ENCODE measurements around the gene DICER1. TPM values are rescaled to one million over a fixed set of nuclear protein-coding genes. Genes with fewer than 3 reads are reported as not detected.

Gene DICER1
- total RNA-seq, 1 donor from 2014 or later, result 104 TPM

GRCh38 chr14:95199298-95199983 is 42.1 kb upstream of the DICER1 start:
- peak overlapping the region; percentile 7 for H3K27ac Mint-ChIP-seq (ENCODE audit: unreplicated experiment)
- H3K4me1 Mint-ChIP-seq, result no peaks in the 10 kb centered on the region
- no peak for TF ChIP-seq CTCF (conservative IDR thresholded peaks at IDR 0.05)
- H3K36me3 Mint-ChIP-seq (ENCODE audit: low read depth), result peaks cover 5% of the 10 kb centered on the region
- no peak overlapping the region for H3K4me3 Mint-ChIP-seq
- peaks cover 4% of the 10 kb centered on the region for H3K9me3 Mint-ChIP-seq
- no peaks in the 10 kb centered on the region for H3K27me3 Mint-ChIP-seq (ENCODE audit: low read depth)
- no peak for DNase-seq (ENCODE audit: low read depth, low spot score)

DNA sequence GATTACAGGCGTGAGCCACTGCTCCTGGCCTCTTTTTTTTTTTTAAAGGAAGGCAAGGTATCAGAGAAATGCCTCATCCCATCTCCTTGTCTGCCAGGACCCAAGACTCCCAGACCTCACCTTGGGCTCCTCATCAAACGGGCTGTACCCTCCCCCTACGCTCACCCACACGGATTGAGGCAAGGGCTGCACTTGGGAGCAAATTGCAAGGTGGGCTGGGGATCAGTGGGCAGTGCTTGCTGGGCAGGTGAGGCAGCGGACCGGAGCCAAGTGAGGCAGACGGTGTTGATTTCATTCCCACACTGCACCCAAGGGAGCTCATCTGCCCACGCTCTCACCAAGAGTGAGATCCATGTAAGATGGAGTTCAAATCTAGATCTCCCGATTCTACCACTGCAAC is 41.0 kb upstream of the DICER1 start:
- H3K27ac Mint-ChIP-seq (ENCODE audit: unreplicated experiment), result peak overlapping the region; percentile 27
- no peaks in the 10 kb centered on the region for H3K4me1 Mint-ChIP-seq

DNA sequence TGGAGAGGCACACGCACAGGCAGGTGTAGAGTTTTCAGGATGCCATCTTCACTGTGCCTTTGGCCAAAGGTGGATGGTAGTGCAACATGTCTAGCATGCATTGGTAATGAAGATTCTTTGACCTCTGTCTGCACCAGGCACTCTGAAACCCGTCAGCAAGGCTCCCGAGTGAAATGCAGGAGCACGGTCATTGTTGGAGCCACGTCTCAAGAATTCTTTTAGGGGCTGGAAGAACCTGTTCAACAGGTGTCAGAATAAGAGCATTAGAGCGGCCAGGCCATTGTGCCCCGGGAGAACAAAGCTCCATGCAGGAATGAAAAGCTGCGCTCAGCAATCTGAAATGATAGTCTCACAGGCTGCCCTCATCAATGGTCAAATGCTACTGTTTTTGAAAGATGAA is 40.2 kb upstream of the DICER1 start:
- no peak for DNase-seq (ENCODE audit: low read depth, low spot score)

More for the DNA sequence above, 41.0 kb upstream of the DICER1 start:
- no peak for DNase-seq (ENCODE audit: low read depth, low spot score)
- no peaks in the 10 kb centered on the region for H3K36me3 Mint-ChIP-seq (ENCODE audit: low read depth)
- no peaks in the 10 kb centered on the region for H3K9me3 Mint-ChIP-seq
- H3K27me3 Mint-ChIP-seq (ENCODE audit: low read depth), result no peaks in the 10 kb centered on the region
- no peak overlapping the region for H3K4me3 Mint-ChIP-seq
- TF ChIP-seq CTCF (conservative IDR thresholded peaks at IDR 0.05), result no peak

DNA sequence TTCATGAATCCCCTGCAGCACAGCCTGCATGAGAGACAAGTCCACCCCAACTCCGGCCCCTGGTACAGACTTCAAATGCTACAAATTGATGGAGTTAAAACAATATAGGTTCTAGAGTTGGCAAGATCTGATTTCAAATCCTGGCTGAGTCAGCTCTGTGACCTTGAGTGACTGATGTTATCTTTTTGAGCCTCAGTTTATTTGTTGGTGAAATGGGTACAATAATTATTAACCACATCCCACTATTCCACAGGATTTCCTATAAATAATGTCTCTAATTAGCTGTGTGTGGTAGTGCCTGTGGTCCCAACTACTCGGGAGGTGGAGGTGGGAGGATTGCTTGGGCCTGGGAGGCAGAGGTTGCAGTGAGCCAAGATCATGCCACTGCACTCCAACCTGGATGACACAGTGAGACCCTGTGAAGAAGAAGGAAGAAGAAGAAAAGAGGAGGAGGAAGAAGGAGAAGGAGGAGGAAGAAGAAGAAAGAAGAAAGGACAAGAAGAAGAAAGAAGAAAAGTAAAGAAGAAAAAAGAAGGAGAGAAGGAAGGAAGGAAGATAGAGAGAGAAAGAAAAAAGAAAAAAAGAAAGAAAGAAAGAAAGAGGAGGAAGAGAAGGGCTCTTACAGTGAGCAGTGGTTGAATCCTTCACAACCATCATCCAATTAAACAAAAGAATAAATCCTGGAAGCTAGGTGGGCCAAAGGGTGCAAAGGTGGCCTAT is 39.7 kb upstream of the DICER1 start:
- Mint-ChIP-seq H3K4me1 (no peaks in the 10 kb centered on the region), H3K4me3 (no peak overlapping the region), H3K36me3 (ENCODE audit: low read depth) (no peaks in the 10 kb centered on the region), H3K27ac (ENCODE audit: unreplicated experiment) (no peak overlapping the region), H3K9me3 (no peaks in the 10 kb centered on the region), H3K27me3 (ENCODE audit: low read depth) (no peaks in the 10 kb centered on the region)
- DNase-seq (ENCODE audit: low read depth, low spot score), result no peak
- no peak for TF ChIP-seq CTCF (conservative IDR thresholded peaks at IDR 0.05)

More for the DNA sequence above, 40.2 kb upstream of the DICER1 start:
- Mint-ChIP-seq H3K27ac (ENCODE audit: unreplicated experiment) (no peak overlapping the region), H3K36me3 (ENCODE audit: low read depth) (no peaks in the 10 kb centered on the region), H3K4me3 (no peak overlapping the region), H3K27me3 (ENCODE audit: low read depth) (no peaks in the 10 kb centered on the region), H3K9me3 (no peaks in the 10 kb centered on the region), H3K4me1 (no peaks in the 10 kb centered on the region)
- no peak for TF ChIP-seq CTCF (conservative IDR thresholded peaks at IDR 0.05)

- H3K9me3 Mint-ChIP-seq, result no peaks in the 10 kb centered on the region
- no peak overlapping the region for H3K4me3 Mint-ChIP-seq
- no peaks in the 10 kb centered on the region for H3K36me3 Mint-ChIP-seq (ENCODE audit: low read depth)
- no peak overlapping the region for H3K27ac Mint-ChIP-seq (ENCODE audit: unreplicated experiment)
- TF ChIP-seq CTCF (conservative IDR thresholded peaks at IDR 0.05), result peak; percentile 40
- H3K27me3 Mint-ChIP-seq (ENCODE audit: low read depth), result no peaks in the 10 kb centered on the region
- no peak for DNase-seq (ENCODE audit: low read depth, low spot score)
- no peaks in the 10 kb centered on the region for H3K4me1 Mint-ChIP-seq
Observed at GRCh38 chr14:95196268-95196667, 38.9 kb upstream of the DICER1 start.

Data from neural crest cell (in vitro differentiated cells).